CD14-positive monocyte (primary cell): Measurements from ENCODE around the gene CDK5. TPM values are rescaled to one million over a fixed set of nuclear protein-coding genes. Genes with fewer than 3 reads are reported as not detected.

Experiments used
- DNase-seq, 3 donors: peaks; one replicate each; pipeline ENCODE4 v3.0.0-alpha.2; 2011 to 2022
- H2AFZ ChIP-seq: 2 replicates; pipeline ENCODE4 v1.6.0; 2012; ENCODE audit warnings: mild to moderate bottlenecking, low read depth, low read length, inconsistent platforms; ENCODE audit not compliant: insufficient read depth, poor library complexity, severe bottlenecking
- H3K27ac ChIP-seq, 2 donors: 1 replicate in 1 of 2; 2 replicates in 1 of 2; pipeline ENCODE4 v1.5.1; 2012 to 2013; ENCODE audit warnings: low read length in 2 of 2, control low read depth in 1 of 2, inconsistent platforms in 1 of 2, low read depth in 1 of 2, mild to moderate bottlenecking in 1 of 2
- H3K27me3 ChIP-seq, 2 donors: one replicate each; pipeline versions ENCODE4 v1.6.0 to v1.6.1; 2011 to 2013; ENCODE audit warnings: low read length in 2 of 2; ENCODE audit not compliant: control insufficient read depth in 2 of 2, insufficient read depth in 2 of 2
- H3K36me3 ChIP-seq, 2 donors: replicated peaks in 1 of 2; 1 replicate in 1 of 2; 2 replicates in 1 of 2; pipeline versions ENCODE4 v1.5.1 to v1.6.1; 2012 to 2013; ENCODE audit warnings: low read length in 2 of 2, control low read depth in 1 of 2, inconsistent platforms in 1 of 2, mild to moderate bottlenecking in 1 of 2; ENCODE audit not compliant: insufficient read depth in 2 of 2, control insufficient read depth in 1 of 2
- H3K4me1 ChIP-seq, 2 donors: 1 replicate in 1 of 2; 2 replicates in 1 of 2; pipeline versions ENCODE4 v1.5.1 to v1.6.1; 2012 to 2013; ENCODE audit warnings: low read length in 2 of 2, control low read depth in 1 of 2, inconsistent platforms in 1 of 2, mild to moderate bottlenecking in 1 of 2, moderate library complexity in 1 of 2; ENCODE audit not compliant: insufficient read depth in 2 of 2, control insufficient read depth in 1 of 2
- H3K4me2 ChIP-seq: replicated peaks from 2 replicates; pipeline ENCODE3; 2012; ENCODE audit warnings: low read length, moderate library complexity, mild to moderate bottlenecking; ENCODE audit not compliant: poor library complexity, severe bottlenecking; ENCODE audit errors: extremely low read depth
- H3K4me3 ChIP-seq, 3 experiments: fragments of 200-600 bp in 1 of 3; sonication (generic) in 1 of 3; replicated peaks in 1 of 3; 1 replicate in 2 of 3; 2 replicates in 1 of 3; pipeline ENCODE4 v1.5.1; 2011 to 2013; ENCODE audit warnings: low read length in 3 of 3, mild to moderate bottlenecking in 3 of 3, control low read depth in 2 of 3, low read depth in 2 of 3, inconsistent platforms in 1 of 3, moderate library complexity in 1 of 3
- H3K79me2 ChIP-seq: 2 replicates; pipeline ENCODE4 v1.6.0; 2012; ENCODE audit warnings: mild to moderate bottlenecking, control low read depth, inconsistent platforms, low read length, moderate library complexity; ENCODE audit not compliant: insufficient read depth
- H3K9ac ChIP-seq: 2 replicates; pipeline ENCODE4 v1.6.0; 2017; ENCODE audit warnings: low read length, mild to moderate bottlenecking; ENCODE audit not compliant: insufficient read depth, poor library complexity, severe bottlenecking
- H3K9me3 ChIP-seq, 2 donors: replicated peaks in 1 of 2; 1 replicate in 1 of 2; 2 replicates in 1 of 2; pipeline versions ENCODE4 v1.5.1 to v1.6.1; 2012 to 2013; ENCODE audit warnings: low read length in 2 of 2, control low read depth in 1 of 2; ENCODE audit not compliant: control insufficient read depth in 1 of 2, insufficient read depth in 1 of 2
- H4K20me1 ChIP-seq: 2 replicates; pipeline ENCODE4 v1.6.0; 2012; ENCODE audit warnings: mild to moderate bottlenecking, low read length, control low read depth, moderate library complexity; ENCODE audit not compliant: insufficient read depth
- H3K27ac Mint-ChIP-seq, 7 donors: one replicate each; pipeline ENCODE4 v1.8.0; 2020; ENCODE audit warnings: mild to moderate bottlenecking in 7 of 7, mixed read lengths in 7 of 7, moderate library complexity in 6 of 7, inconsistent platforms in 2 of 7
- H3K27me3 Mint-ChIP-seq, 3 donors: one replicate each; pipeline ENCODE4 v1.8.0; 2021 to 2022; ENCODE audit warnings: low read depth in 3 of 3, mild to moderate bottlenecking in 3 of 3, mixed read lengths in 3 of 3, moderate library complexity in 3 of 3, inconsistent platforms in 1 of 3
- H3K36me3 Mint-ChIP-seq, 2 donors: one replicate each; pipeline ENCODE4 v1.8.0; 2020; ENCODE audit warnings: mixed read lengths in 2 of 2, inconsistent platforms in 1 of 2, mild to moderate bottlenecking in 1 of 2
- H3K4me1 Mint-ChIP-seq: one replicate; pipeline ENCODE4 v1.8.0; 2020; ENCODE audit warnings: mild to moderate bottlenecking, mixed read lengths
- H3K4me3 Mint-ChIP-seq, 2 donors: one replicate each; pipeline ENCODE4 v1.8.0; 2020; ENCODE audit warnings: mild to moderate bottlenecking in 2 of 2, mixed read lengths in 2 of 2, moderate library complexity in 1 of 2
- H3K9me3 Mint-ChIP-seq, 7 donors: one replicate each; pipeline ENCODE4 v1.8.0; 2020 to 2022; ENCODE audit warnings: mixed read lengths in 7 of 7, mild to moderate bottlenecking in 6 of 7, moderate library complexity in 6 of 7, inconsistent platforms in 2 of 7
- CTCF ChIP-seq: fragments of 200-600 bp; IDR thresholded peaks from one replicate; pipeline ENCODE4 v1.8.0; 2022; ENCODE audit warnings: antibody characterized with exemption, mild to moderate bottlenecking
- WGBS: methylation state at CpG from one replicate; pipeline ENCODE4 v1.1.5; 2013; ENCODE audit warnings: missing lambda C conversion rate; ENCODE audit not compliant: insufficient coverage; 5-methylcytosine and 5-hydroxymethylcytosine counted together
- intact Hi-C, 2 donors: fragments of 100-400 bp; cut with micrococcal nuclease; formaldehyde crosslinking; loops; one replicate each; pipeline versions ENCODE4 v1.15.0 to v1.15.1; 2023
- polyA plus RNA-seq, 3 donors: library from polyadenylated mRNA; depleted of rRNA in 1 of 3; unstranded in 2 of 3; stranded (reverse) in 1 of 3; fragments of 300-500 nt in 2 of 3; fragments of >200 nt in 1 of 3; fragmentation: Illumina TruSeq in 2 of 3; gene quantifications; 1 replicate in 2 of 3; 2 replicates in 1 of 3; pipeline ENCODE4 v1.2.3, GENCODE V29; 2012 to 2021

The CDK5 gene
- polyA plus RNA-seq, 3 donors: 14.9 to 31.2 (median 24.9) TPM

DNA sequence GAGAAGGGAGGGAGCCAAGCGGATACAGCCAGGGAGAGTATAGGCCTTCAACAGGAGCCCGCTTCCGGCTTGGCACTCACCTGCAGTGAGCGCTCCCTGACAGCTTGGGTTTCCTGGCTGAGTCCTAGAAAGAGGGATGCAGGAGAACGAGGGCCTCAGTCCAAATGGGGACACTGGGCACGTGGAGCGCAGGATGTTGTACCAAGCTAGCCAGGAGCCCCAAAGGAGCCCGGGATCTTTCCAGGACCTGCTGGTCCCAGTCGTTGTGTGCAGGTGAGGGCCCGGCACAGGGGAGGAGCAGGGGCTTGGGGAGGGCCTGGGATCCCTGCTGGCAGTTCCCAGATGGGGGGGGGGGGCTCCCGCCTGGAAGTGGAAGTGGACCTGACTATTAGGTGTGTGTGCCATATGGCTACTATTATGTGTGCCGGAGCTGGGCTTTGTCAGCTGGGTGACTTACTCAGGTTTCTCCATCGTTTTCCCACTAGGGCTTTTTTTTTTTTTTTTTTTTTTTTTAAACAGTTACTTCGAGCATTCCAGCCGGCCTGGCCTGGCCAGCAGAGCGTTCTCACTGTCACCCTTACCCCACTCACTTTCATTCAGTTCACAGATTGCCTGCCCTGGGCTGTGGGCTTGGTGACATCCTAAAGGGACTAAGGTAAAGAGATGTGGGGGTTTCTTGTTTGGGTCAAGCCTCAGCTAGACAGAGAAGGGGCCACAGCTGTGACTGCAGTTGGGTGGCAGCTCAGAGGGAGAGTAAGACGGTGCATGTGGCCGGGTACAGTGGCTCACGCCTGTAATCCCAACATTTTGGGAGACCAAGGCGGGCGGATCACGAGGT lies 32.4 kb upstream of the CDK5 start:
- H3K27me3 ChIP-seq: no peaks in the 10 kb centered on the region
- 88% methylated on average over 15 of the region's 22 CpGs for WGBS
- no peak overlapping the region for H2AFZ ChIP-seq
- H3K4me2 ChIP-seq: peak overlapping the region; percentile 92
- Mint-ChIP-seq H3K36me3 (peaks cover 21 to 22% of the 10 kb centered on the region in 2 donors), H3K27me3 (peaks cover 0 to 2% (median 0%) of the 10 kb centered on the region in 3 donors), H3K4me3 (peak overlapping the region; percentile 90 to 94), H3K9me3 (peaks cover 0 to 3% (median 0%) of the 10 kb centered on the region in 7 donors), H3K27ac (peak overlapping the region; percentile 99 to 100 (median 99)), H3K4me1 (peaks cover 53% of the 10 kb centered on the region)
- peaks cover 2 to 17% of the 10 kb centered on the region in 2 donors for H3K36me3 ChIP-seq
- peaks cover 46 to 59% of the 10 kb centered on the region in 2 donors for H3K4me1 ChIP-seq
- DNase-seq: no peak
- H3K9ac ChIP-seq: peak overlapping the region; percentile 90
- intact Hi-C loops: loop anchor here (2.0 to 10.0 kb wide), 5 partner anchors 31 to 715 kb away; partner anchors contain the start of genes ABCB8 (in 1 of the 2), SLC4A2 (in 1 of the 2) and ZNF775 (in 1 of the 2)
- H4K20me1 ChIP-seq: peaks cover 81% of the 10 kb centered on the region
- peak overlapping the region; percentile 40 to 95 (median 73) for H3K4me3 ChIP-seq
- TF ChIP-seq CTCF: no peak
- no peaks in the 10 kb centered on the region for H3K9me3 ChIP-seq
- peak overlapping the region; percentile 97 to 99 for H3K27ac ChIP-seq
- H3K79me2 ChIP-seq: peaks cover 62% of the 10 kb centered on the region

- H3K4me3 ChIP-seq: peak overlapping the region; percentile 40 to 95 (median 73)
Measured at GRCh38 chr7:151088856-151089699, 31.4 kb upstream of the CDK5 start.

More at GRCh38 chr7:151088856-151089699, 31.4 kb upstream of the CDK5 start:
- Histone ChIP-seq H3K9me3 (no peaks in the 10 kb centered on the region), H4K20me1 (peaks cover 70% of the 10 kb centered on the region), H3K36me3 (peaks cover 2 to 15% of the 10 kb centered on the region in 2 donors), H3K27ac (peak overlapping the region; percentile 97 to 99), H3K9ac (peak overlapping the region; percentile 90), H2AFZ (no peak overlapping the region), H3K27me3 (no peaks in the 10 kb centered on the region), H3K79me2 (peaks cover 52% of the 10 kb centered on the region), H3K4me2 (peak overlapping the region; percentile 92), H3K4me1 (peaks cover 47 to 62% of the 10 kb centered on the region in 2 donors)
- peaks cover 0 to 3% (median 0%) of the 10 kb centered on the region in 7 donors for H3K9me3 Mint-ChIP-seq
- intact Hi-C loops: loop anchor here in 1 of 2 donors (2.0 to 10.0 kb wide), 4 partner anchors 30 to 714 kb away; partner anchors contain the start of genes ABCB8, SLC4A2 and ZNF775
- peak; percentile 96 to 99 (median 96) for DNase-seq
- no peak for TF ChIP-seq CTCF
- WGBS: under 1% methylated on average over 25 of the region's 30 CpGs
- peaks cover 0 to 2% (median 0%) of the 10 kb centered on the region in 3 donors for H3K27me3 Mint-ChIP-seq
- H3K27ac Mint-ChIP-seq: peak overlapping the region; percentile 99 to 100 (median 99)
- H3K36me3 Mint-ChIP-seq: peaks cover 19 to 21% of the 10 kb centered on the region in 2 donors
- peaks cover 53% of the 10 kb centered on the region for H3K4me1 Mint-ChIP-seq
- peak overlapping the region; percentile 90 to 94 for H3K4me3 Mint-ChIP-seq
